GM18502 (cell line): ENCODE data around the gene CLPTM1L.

ENCODE experiments used
- ATAC-seq: cut with Tn5 transposase; IDR thresholded peaks from one replicate; pipeline ENCODE4 v1.9.1; 2021; ENCODE audit warnings: mild to moderate bottlenecking; ENCODE audit not compliant: unreplicated experiment, poor library complexity

The CLPTM1L gene

GRCh38 chr5:1344975-1345838 lies at the start of gene CLPTM1L:
Gene CLPTM1L (minus strand): TSS chr5:1345099. CDS start chr5:1344841, 258 bp downstream.
- ATAC-seq, result peak; percentile 87

DNA sequence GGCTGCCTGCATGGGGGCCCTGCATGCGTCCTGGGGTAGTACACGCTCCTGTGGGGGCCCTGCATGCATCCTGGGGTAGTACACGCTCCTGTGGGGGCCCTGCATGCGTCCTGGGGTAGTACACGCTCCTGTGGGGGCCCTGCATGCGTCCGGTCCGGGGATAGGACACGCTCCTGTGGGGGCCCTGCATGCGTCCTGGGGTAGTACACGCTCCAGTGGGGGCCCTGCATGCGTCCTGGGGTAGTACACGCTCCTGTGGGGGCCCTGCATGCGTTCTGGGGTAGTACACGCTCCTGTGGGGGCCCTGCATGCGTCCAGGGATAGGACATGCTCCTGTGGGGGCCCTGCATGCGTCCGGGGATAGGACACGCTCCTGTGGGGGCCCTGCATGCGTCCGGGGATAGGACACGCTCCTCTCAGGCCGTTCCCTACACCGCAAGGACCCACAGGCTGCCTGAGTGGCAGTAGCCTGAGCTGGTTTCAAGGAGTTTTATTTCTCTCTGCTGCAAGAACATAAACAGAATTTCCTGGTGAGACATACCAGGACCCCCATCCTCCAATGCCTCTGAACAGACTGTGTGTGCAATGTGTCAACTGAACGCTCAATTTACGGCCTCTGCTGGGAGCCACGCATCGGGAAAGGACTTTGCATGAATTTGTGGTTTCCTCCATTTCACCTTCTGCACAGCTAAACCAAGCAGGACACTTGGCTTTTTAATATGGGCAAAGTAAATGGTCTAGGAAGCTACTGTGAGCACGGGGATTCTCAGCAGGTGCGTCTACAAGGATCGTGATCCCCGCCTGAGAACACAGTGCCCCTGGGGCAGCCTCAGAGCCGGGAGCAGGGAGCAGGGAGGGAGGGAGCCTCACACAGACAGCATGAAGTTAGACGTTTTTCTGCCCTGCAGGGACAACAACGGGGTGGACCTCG lies 48.9 kb upstream of the CLPTM1L start:
- no peak for ATAC-seq

DNA sequence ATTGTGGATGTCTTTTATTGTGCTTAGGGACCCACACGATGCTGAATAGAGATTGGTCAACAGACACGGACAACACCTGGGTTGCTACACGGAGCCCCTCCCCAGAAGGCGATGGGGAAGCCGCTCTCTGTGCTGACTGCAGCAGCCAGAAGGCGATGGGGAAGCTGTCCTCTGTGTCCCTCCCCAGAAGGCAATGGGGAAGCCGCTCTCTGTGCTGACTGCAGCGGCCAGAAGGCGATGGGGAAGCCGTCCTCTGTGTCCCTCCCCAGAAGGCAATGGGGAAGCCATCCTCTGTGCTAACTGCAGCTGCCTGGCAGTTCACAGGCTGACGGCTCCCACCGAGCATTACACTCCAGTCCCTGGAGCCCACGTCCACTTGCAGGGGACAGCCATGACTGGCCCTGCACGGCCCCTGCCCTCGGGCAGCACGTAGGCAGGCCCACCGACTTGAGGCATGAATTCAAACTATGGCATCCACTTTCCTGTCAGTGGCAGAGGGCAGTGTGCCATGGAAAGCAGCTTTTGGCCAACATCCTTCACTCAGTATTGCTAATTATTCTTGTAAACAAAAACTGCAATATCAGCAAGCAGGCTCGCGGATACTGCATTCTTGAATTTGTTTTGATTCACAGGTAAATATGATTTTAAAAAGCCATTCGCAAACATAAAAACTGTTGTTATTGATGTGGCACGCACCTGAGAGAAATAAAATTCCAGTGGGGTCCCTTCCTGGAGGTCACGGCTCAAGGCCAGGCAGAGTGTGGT lies 48.1 kb upstream of the CLPTM1L start:
- ATAC-seq, result no peak

GRCh38 chr5:1392261-1392660 lies 47.4 kb upstream of the CLPTM1L start:
- no peak for ATAC-seq

GRCh38 chr5:1391691-1392090 lies 46.8 kb upstream of the CLPTM1L start:
- no peak for ATAC-seq

GRCh38 chr5:1390861-1391600 lies 46.1 kb upstream of the CLPTM1L start:
- no peak for ATAC-seq

DNA sequence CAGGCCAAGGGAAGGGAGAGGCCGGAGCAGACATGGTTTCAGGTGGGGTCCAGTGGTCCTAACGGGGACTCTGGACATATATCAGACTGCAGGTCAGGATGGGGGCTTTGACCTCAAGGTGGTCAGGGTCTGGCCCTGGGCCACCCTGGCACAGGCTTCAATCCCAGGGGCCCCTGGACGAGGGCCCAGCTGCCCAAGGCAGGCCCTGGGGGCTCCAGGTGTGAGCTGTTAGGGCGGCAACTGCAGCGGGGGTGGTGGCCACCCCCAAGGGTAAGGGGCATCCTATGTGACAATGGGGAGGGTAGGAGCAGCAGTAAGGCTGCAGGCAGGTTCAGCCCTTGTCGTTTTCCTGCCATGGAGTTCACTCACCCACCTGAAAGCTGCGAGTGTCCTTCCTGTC lies 45.4 kb upstream of the CLPTM1L start:
- no peak for ATAC-seq

- no peak for ATAC-seq
Measured at GRCh38 chr5:1388383-1388967, 43.6 kb upstream of the CLPTM1L start.

DNA sequence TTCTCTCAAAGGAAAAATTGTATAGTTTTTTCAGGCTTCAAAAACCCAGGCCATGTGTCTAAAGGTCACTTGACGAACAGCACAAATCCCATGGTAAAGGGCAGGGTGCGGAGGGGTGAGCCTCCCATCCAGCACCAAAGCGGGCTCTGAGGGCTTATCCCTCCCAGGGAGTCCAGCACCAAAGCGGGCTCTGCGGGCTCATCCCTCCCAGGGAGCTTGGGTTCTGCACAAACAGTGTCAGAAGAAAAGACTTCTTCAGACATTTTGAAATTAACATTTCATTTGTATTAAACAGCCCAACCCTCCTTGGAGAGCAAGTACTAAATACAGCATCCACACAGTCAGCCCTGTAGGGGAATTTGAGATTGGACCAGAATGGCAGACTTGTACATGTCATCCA lies 43.0 kb upstream of the CLPTM1L start:
- no peak for ATAC-seq

- ATAC-seq, result no peak
Measured at GRCh38 chr5:1387059-1387755, 42.3 kb upstream of the CLPTM1L start.

DNA sequence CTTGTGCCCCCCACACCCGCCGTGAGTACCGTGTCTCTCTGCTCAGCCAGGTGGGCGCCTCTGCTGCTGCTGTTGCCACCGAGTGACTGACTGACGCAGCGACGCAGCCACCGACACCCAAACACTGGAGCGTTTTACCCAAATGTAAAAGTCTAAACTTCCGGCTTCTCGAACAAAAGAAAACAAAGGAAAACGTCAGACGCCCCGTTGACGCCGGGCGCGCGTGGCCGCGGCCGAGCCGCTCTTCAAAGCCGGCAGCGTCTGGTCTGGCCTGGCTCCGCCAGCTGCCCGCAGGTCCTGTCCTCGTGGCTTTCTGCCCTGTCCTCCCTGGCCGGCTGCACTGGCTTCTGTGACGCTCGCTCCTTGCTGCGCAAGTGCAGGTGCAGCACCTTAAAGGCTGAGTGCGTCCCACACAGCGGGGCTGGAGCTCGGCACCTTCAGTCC lies 41.4 kb upstream of the CLPTM1L start:
- peak; percentile 59 for ATAC-seq

- peak; percentile 91 for ATAC-seq
Measured at GRCh38 chr5:1385395-1386273, 40.7 kb upstream of the CLPTM1L start.

- ATAC-seq, result no peak
Measured at GRCh38 chr5:1384521-1384920, 39.6 kb upstream of the CLPTM1L start.

- ATAC-seq, result no peak
Measured at GRCh38 chr5:1383886-1384401, 39.0 kb upstream of the CLPTM1L start.

GRCh38 chr5:1383344-1383743 lies 38.4 kb upstream of the CLPTM1L start:
- no peak for ATAC-seq

GRCh38 chr5:1382248-1382700 lies 37.4 kb upstream of the CLPTM1L start:
- no peak for ATAC-seq
